ENCODE measurements around the gene ITGA11. TPM values are rescaled to one million over a fixed set of nuclear protein-coding genes. Genes with fewer than 3 reads are reported as not detected.

ITGA11 gene
- total RNA-seq, 1 donor from 2014 or later: 23.5 TPM

Other genes with a start within 250 kb of the ITGA11 start
- gene CALML4, start 226.8 kb downstream of the ITGA11 start, total RNA-seq: 0.99 TPM
- 9.9 TPM for gene CLN6, start 202.4 kb downstream of the ITGA11 start, total RNA-seq
- gene FEM1B, start 154.4 kb downstream of the ITGA11 start, total RNA-seq: 45.1 TPM
- 5.9 TPM for gene CORO2B, start 146.8 kb upstream of the ITGA11 start, total RNA-seq

Data from left ventricle myocardium superior (tissue), 1 donor.